Liver (tissue), 9 donors: ENCODE results near the gene ARHGEF16. TPM values are rescaled to one million over a fixed set of nuclear protein-coding genes. Genes with fewer than 3 reads are reported as not detected.

Source experiments
- DNase-seq: peaks from one replicate; pipeline ENCODE4 v3.0.0-alpha.2; 2017; ENCODE audit warnings: low spot score
- H3K27ac ChIP-seq, 2 donors: one replicate each; pipeline ENCODE4 v1.7.0; 2013; ENCODE audit warnings: inconsistent platforms in 2 of 2, low read length in 2 of 2, control low read depth in 1 of 2, low read depth in 1 of 2, mild to moderate bottlenecking in 1 of 2
- H3K27me3 ChIP-seq, 4 donors: one replicate each; pipeline versions ENCODE4 v1.6.1 to v1.7.0; 2013; ENCODE audit warnings: low read length in 3 of 4, inconsistent platforms in 1 of 4, mild to moderate bottlenecking in 1 of 4, moderate library complexity in 1 of 4; ENCODE audit not compliant: control insufficient read depth in 4 of 4, insufficient read depth in 4 of 4
- H3K36me3 ChIP-seq, 4 donors: one replicate each; pipeline versions ENCODE4 v1.6.1 to v1.7.0; 2013; ENCODE audit warnings: low read length in 3 of 4, mild to moderate bottlenecking in 3 of 4, low read depth in 1 of 4, moderate library complexity in 1 of 4; ENCODE audit not compliant: control insufficient read depth in 4 of 4, insufficient read depth in 3 of 4
- H3K4me1 ChIP-seq, 4 donors: one replicate each; pipeline versions ENCODE4 v1.6.1 to v1.7.0; 2013; ENCODE audit warnings: low read length in 3 of 4, mild to moderate bottlenecking in 3 of 4, moderate library complexity in 1 of 4; ENCODE audit not compliant: control insufficient read depth in 4 of 4, insufficient read depth in 4 of 4
- H3K4me3 ChIP-seq, 3 donors: one replicate each; pipeline versions ENCODE4 v1.6.1 to v1.7.0; 2013; ENCODE audit warnings: low read length in 3 of 3, control low read depth in 1 of 3, low read depth in 1 of 3, mild to moderate bottlenecking in 1 of 3
- H3K9ac ChIP-seq, 2 donors: one replicate each; pipeline ENCODE4 v1.7.0; 2013; ENCODE audit warnings: low read length in 2 of 2, mild to moderate bottlenecking in 2 of 2, moderate library complexity in 2 of 2, control low read depth in 1 of 2, low read depth in 1 of 2
- H3K9me3 ChIP-seq, 4 donors: one replicate each; pipeline versions ENCODE4 v1.6.1 to v1.7.0; 2013; ENCODE audit warnings: low read length in 3 of 4; ENCODE audit not compliant: control insufficient read depth in 4 of 4
- ATF3 ChIP-seq: IDR thresholded peaks from 2 replicates; pipeline ENCODE4 v1.6.1; 2016; ENCODE audit warnings: antibody characterized with exemption
- CTCF ChIP-seq: fragments of 150-350 bp; IDR thresholded peaks from 2 replicates; pipeline ENCODE4 v1.5.1; 2017; ENCODE audit warnings: improper control_type of control experiment, low read depth, low read length; ENCODE audit not compliant: missing input control
- EGR1 ChIP-seq, 2 donors: IDR thresholded peaks; 2 replicates each; pipeline ENCODE4 v1.6.1; 2016 to 2018; ENCODE audit warnings: antibody characterized with exemption in 2 of 2, low read depth in 2 of 2
- FOXA1 ChIP-seq: IDR thresholded peaks from 2 replicates; pipeline ENCODE4 v1.6.1; 2016; ENCODE audit warnings: antibody characterized with exemption
- GABPA ChIP-seq, 2 donors: IDR thresholded peaks in 1 of 2; conservative IDR thresholded peaks in 1 of 2; 2 replicates each; pipeline ENCODE4 v1.6.1; 2016; ENCODE audit warnings: antibody characterized with exemption in 2 of 2, mild to moderate bottlenecking in 1 of 2, moderate library complexity in 1 of 2
- HNF4A ChIP-seq, 2 donors: conservative IDR thresholded peaks; 2 replicates each; pipeline ENCODE4 v1.6.1; 2016; ENCODE audit warnings: antibody characterized with exemption in 2 of 2, mild to moderate bottlenecking in 2 of 2
- HNF4G ChIP-seq: IDR thresholded peaks from 2 replicates; pipeline ENCODE4 v1.6.1; 2016; ENCODE audit warnings: antibody characterized with exemption
- JUND ChIP-seq, 2 donors: IDR thresholded peaks; 2 replicates each; pipeline ENCODE4 v1.6.1; 2016; ENCODE audit warnings: antibody characterized with exemption in 2 of 2
- MAX ChIP-seq: IDR thresholded peaks from 2 replicates; pipeline ENCODE4 v1.6.1; 2016; ENCODE audit warnings: antibody characterized with exemption
- NR2F2 ChIP-seq: IDR thresholded peaks from 2 replicates; pipeline ENCODE4 v1.6.1; 2016; ENCODE audit warnings: antibody characterized with exemption
- REST ChIP-seq: IDR thresholded peaks from 2 replicates; pipeline ENCODE4 v1.6.1; 2016; ENCODE audit warnings: antibody characterized with exemption, mild to moderate bottlenecking
- RXRA ChIP-seq, 2 donors: IDR thresholded peaks; 2 replicates each; pipeline ENCODE4 v1.6.1; 2017 to 2018; ENCODE audit warnings: antibody characterized with exemption in 2 of 2, mild to moderate bottlenecking in 1 of 2
- SP1 ChIP-seq: IDR thresholded peaks from 2 replicates; pipeline ENCODE4 v1.6.1; 2018; ENCODE audit warnings: antibody characterized with exemption, mild to moderate bottlenecking
- TAF1 ChIP-seq: conservative IDR thresholded peaks from 2 replicates; pipeline ENCODE4 v1.6.1; 2016; ENCODE audit warnings: antibody characterized with exemption, mild to moderate bottlenecking
- YY1 ChIP-seq: IDR thresholded peaks from 2 replicates; pipeline ENCODE4 v1.6.1; 2016; ENCODE audit warnings: antibody characterized with exemption, mild to moderate bottlenecking
- ZBTB33 ChIP-seq: IDR thresholded peaks from 2 replicates; pipeline ENCODE4 v1.6.1; 2016; ENCODE audit warnings: antibody characterized with exemption
- WGBS: extraction: QIAGEN DNeasy Blood & Tissue Kit; methylation state at CpG from one replicate; pipeline ENCODE4 v1.1.7; 2013; 5-methylcytosine and 5-hydroxymethylcytosine counted together
- polyA plus RNA-seq, 2 donors: library from polyadenylated mRNA; stranded (reverse) in 1 of 2; unstranded in 1 of 2; fragments of 200-250 nt in 1 of 2; fragments of >200 nt in 1 of 2; fragmentation: Nextera tagmentation in 1 of 2; extraction: Ambion mirVana in 1 of 2; gene quantifications; one replicate each; pipeline versions ENCODE4 v1.2.1 to v1.2.3, GENCODE V29; 2013 to 2015
- total RNA-seq, 2 donors: library from RNA; depleted of rRNA; stranded (reverse); fragments of >200 nt; gene quantifications; one replicate each; pipeline ENCODE4 v1.2.3, GENCODE V29; 2014
- donor health status: healthy.
- donor health status: healthy.
- donor health status: healthy.
- donor health status: healthy.
- donor health status: healthy.

ARHGEF16 gene
- total and polyA plus RNA-seq, 4 donors: 0.65 to 5.6 (median 2.8) TPM

- TF ChIP-seq GABPA (IDR thresholded peaks at IDR 0.05 in 1 of 2, conservative IDR thresholded peaks at IDR 0.05 in 1 of 2): no peak
- no peak for TF ChIP-seq TAF1
- no peak for TF ChIP-seq EGR1 (IDR thresholded peaks at IDR 0.05; ENCODE audit: low read depth in 2 of 2)
- no peak for TF ChIP-seq JUND (IDR thresholded peaks at IDR 0.05)
- TF ChIP-seq YY1: no peak
Observed at GRCh38 chr1:3462356-3463012, 8.0 kb downstream of the ARHGEF16 start (continued).

- H3K36me3 ChIP-seq: no peaks in the 10 kb centered on the region
- peaks cover 2 to 10% (median 6%) of the 10 kb centered on the region in 4 donors for H3K4me1 ChIP-seq
- H3K9me3 ChIP-seq: no peaks in the 10 kb centered on the region
- no peaks in the 10 kb centered on the region for H3K27me3 ChIP-seq
- no peak overlapping the region for H3K27ac ChIP-seq
- TF ChIP-seq ATF3 (no peak), CTCF (no peak), ZBTB33 (no peak), NR2F2 (no peak), TAF1 (no peak), YY1 (no peak), GABPA (IDR thresholded peaks at IDR 0.05 in 1 of 2, conservative IDR thresholded peaks at IDR 0.05 in 1 of 2) (no peak), SP1 (no peak), MAX (no peak), EGR1 (IDR thresholded peaks at IDR 0.05; ENCODE audit: low read depth in 2 of 2) (no peak), RXRA (IDR thresholded peaks at IDR 0.05) (no peak), HNF4A (conservative IDR thresholded peaks at IDR 0.05) (no peak), FOXA1 (no peak), REST (no peak), HNF4G (no peak)
- H3K9ac ChIP-seq: no peak overlapping the region
- 96% methylated on average over 22 of the region's 22 CpGs for WGBS
- no peak for DNase-seq
- no peak overlapping the region for H3K4me3 ChIP-seq
Observed at GRCh38 chr1:3463013-3463385, 8.5 kb downstream of the ARHGEF16 start.
